Activated naive CD4-positive, alpha-beta T cell treated with Interleukin-2 at 50 U/mL for 16 hours (primary cell): ENCODE data around the gene ACAD10.
"Not testable (repeated sequence)": the region's sequence is repeated elsewhere in the genome, so short reads cannot be mapped to it uniquely, and the experiment has no call there.

Experiments used
- DNase-seq: peaks from one replicate; pipeline ENCODE4 v3.0.0-alpha.2; 2020

ACAD10 gene

GRCh38 chr12:111685811-111686573 lies at the start of gene ACAD10, which contains the start of gene BRAP:
Gene ACAD10, plus strand, starts transcription at chr12:111686053. Its CDS starts 6,657 bp downstream, at chr12:111692710.
Gene BRAP, minus strand, starts transcription at chr12:111685956. Its CDS starts 164 bp downstream, at chr12:111685792.
- peak; percentile 94 for DNase-seq

GRCh38 chr12:111636209-111636945 lies 49.5 kb upstream of the ACAD10 start:
- no peak for DNase-seq

GRCh38 chr12:111638556-111638955 lies 47.3 kb upstream of the ACAD10 start:
- no peak for DNase-seq

- DNase-seq: no peak
These were observed 45.3 kb upstream of the ACAD10 start for GRCh38 chr12:111640506-111640905.

GRCh38 chr12:111642681-111643426 lies 43.0 kb upstream of the ACAD10 start:
- DNase-seq: no peak

- no peak for DNase-seq
These were observed 42.4 kb upstream of the ACAD10 start for GRCh38 chr12:111643427-111643826.

- DNase-seq: no peak
These were observed 40.4 kb upstream of the ACAD10 start for GRCh38 chr12:111645433-111645832.

- no peak for DNase-seq
These were observed 34.9 kb upstream of the ACAD10 start for GRCh38 chr12:111650912-111651311.

GRCh38 chr12:111652530-111652929 lies 33.3 kb upstream of the ACAD10 start:
- DNase-seq: not testable (repeated sequence)

- DNase-seq: no peak
These were observed 32.3 kb upstream of the ACAD10 start for GRCh38 chr12:111653596-111653995.

GRCh38 chr12:111655356-111655755 lies 30.5 kb upstream of the ACAD10 start:
- DNase-seq: no peak

GRCh38 chr12:111656016-111656415 lies 29.8 kb upstream of the ACAD10 start:
- no peak for DNase-seq

- DNase-seq: no peak
These were observed 21.4 kb upstream of the ACAD10 start for GRCh38 chr12:111664499-111664898.

- DNase-seq: no peak
These were observed 20.6 kb upstream of the ACAD10 start for GRCh38 chr12:111664961-111665865.

GRCh38 chr12:111672822-111673381 lies 13.0 kb upstream of the ACAD10 start:
- DNase-seq: no peak

- no peak for DNase-seq
These were observed 12.3 kb upstream of the ACAD10 start for GRCh38 chr12:111673503-111673902.

- no peak for DNase-seq
These were observed 8.7 kb upstream of the ACAD10 start for GRCh38 chr12:111677186-111677585.

- not testable (repeated sequence) for DNase-seq
These were observed 1.2 kb upstream of the ACAD10 start for GRCh38 chr12:111684485-111685198.

GRCh38 chr12:111685322-111685810 lies 487 bp upstream of the ACAD10 start:
- no peak for DNase-seq

GRCh38 chr12:111686574-111687105 lies 787 bp downstream of the ACAD10 start:
- DNase-seq: no peak

GRCh38 chr12:111687255-111687654 lies 1.4 kb downstream of the ACAD10 start:
- no peak for DNase-seq
